HepG2 (cell line): Measurements from ENCODE around the gene CD53. TPM values are rescaled to one million over a fixed set of nuclear protein-coding genes. Genes with fewer than 3 reads are reported as not detected.

Source experiments
- ATAC-seq: fragments of 200-7000 bp; cut with Tn5 transposase; 3 replicates; pipeline ENCODE4 v1.9.1; 2020; ENCODE audit warnings: mild to moderate bottlenecking, moderate library complexity
- BruUV-seq: library from RNA; stranded (reverse); fragments of 400-500 nt; replicated peaks from 2 replicates; lab custom pipeline; 2021; lab: Mats Ljungman, UMichigan
- CTCF ChIA-PET: fragments of 300-600 bp; formaldehyde crosslinking; extraction: SDS; loops from one replicate; lab custom pipeline; 2021; ENCODE audit warnings: low total read pairs, inconsistent platforms, low intra/inter-chr PET ratio; lab: Yijun Ruan, JAX
- POLR2A ChIA-PET: fragments of 350-600 bp; sonication (Branson Sonifier 250); formaldehyde crosslinking; loops from one replicate; lab custom pipeline; 2020; ENCODE audit warnings: antibody characterized with exemption, inconsistent platforms; lab: Yijun Ruan, JAX
- DNase-seq: peaks from one replicate; pipeline ENCODE4 v3.0.0-alpha.2; 2015; ENCODE audit warnings: low spot score
- FAIRE-seq: peaks from 3 replicates; lab custom pipeline; 2011; peaks lifted over from hg19 to GRCh38; lab: Jason Lieb, UNC
- H2AFZ ChIP-seq: one replicate; pipeline ENCODE4 v1.6.1; 2011; ENCODE audit warnings: low read length, inconsistent platforms
- H3K27ac ChIP-seq: fragments of 300-600 bp; 3 replicates; pipeline ENCODE4 v1.8.0; 2011; ENCODE audit warnings: mixed run types, mild to moderate bottlenecking, mixed read lengths, low read length, inconsistent platforms; ENCODE audit not compliant: insufficient read depth; ENCODE audit errors: extremely low read length
- H3K27me3 ChIP-seq, 2 experiments: fragments of 200-600 bp in 1 of 2; 2 replicates in 1 of 2; 3 replicates in 1 of 2; pipeline versions ENCODE4 v1.6.0 to v1.8.0; 2011; ENCODE audit warnings: low read length in 2 of 2, mild to moderate bottlenecking in 2 of 2, moderate library complexity in 2 of 2, inconsistent platforms in 1 of 2; ENCODE audit not compliant: insufficient read depth in 2 of 2, control insufficient read depth in 1 of 2
- H3K36me3 ChIP-seq, 2 experiments: fragments of 200-600 bp in 1 of 2; replicated peaks in 1 of 2; 2 replicates in 1 of 2; 3 replicates in 1 of 2; pipeline versions ENCODE4 v1.5.1 to v1.8.0; 2011; ENCODE audit warnings: low read length in 2 of 2, inconsistent platforms in 1 of 2; ENCODE audit not compliant: insufficient read depth in 2 of 2, control insufficient read depth in 1 of 2
- H3K4me1 ChIP-seq: 2 replicates; pipeline ENCODE4 v1.5.1; 2012; ENCODE audit warnings: low read length, inconsistent platforms; ENCODE audit not compliant: insufficient read depth
- H3K4me2 ChIP-seq: 2 replicates; pipeline ENCODE4 v1.6.0; 2011; ENCODE audit warnings: low read depth, low read length, inconsistent platforms
- H3K4me3 ChIP-seq, 3 experiments: fragments of 200-600 bp in 1 of 3; sonication (generic), shearing (Covaris generic) in 1 of 3; replicated peaks in 1 of 3; 2 replicates each; pipeline ENCODE4 v1.5.1; 2011 to 2016; ENCODE audit warnings: low read length in 3 of 3, inconsistent platforms in 2 of 3, low read depth in 2 of 3, mild to moderate bottlenecking in 2 of 3, control low read depth in 1 of 3, mixed read lengths in 1 of 3; ENCODE audit not compliant: insufficient read depth in 1 of 3
- H3K79me2 ChIP-seq: one replicate; pipeline ENCODE4 v1.6.1; 2011; ENCODE audit warnings: low read length, inconsistent platforms; ENCODE audit not compliant: insufficient read depth
- H3K9ac ChIP-seq: 2 replicates; pipeline ENCODE4 v1.6.0; 2011; ENCODE audit warnings: mild to moderate bottlenecking, low read depth, low read length, inconsistent platforms; ENCODE audit not compliant: insufficient read depth
- H3K9me3 ChIP-seq: 2 replicates; pipeline ENCODE4 v1.5.1; 2012; ENCODE audit warnings: mild to moderate bottlenecking, low read length
- H4K20me1 ChIP-seq: 2 replicates; pipeline ENCODE4 v1.6.0; 2011; ENCODE audit warnings: inconsistent platforms, mild to moderate bottlenecking, low read length, moderate library complexity; ENCODE audit not compliant: insufficient read depth
- ARHGAP35 ChIP-seq: sonication (generic); formaldehyde crosslinking; IDR thresholded peaks from 2 replicates; pipeline ENCODE4 v1.9.0; 2022; ENCODE audit warnings: mild to moderate bottlenecking, inconsistent platforms, moderate library complexity, missing genetic modification reagents, borderline replicate concordance
- FOSL2 ChIP-seq: sonication (generic); formaldehyde crosslinking; IDR thresholded peaks from 2 replicates; pipeline ENCODE4 v1.4.0; 2020; ENCODE audit warnings: missing genetic modification reagents
- IRF2 ChIP-seq: IDR thresholded peaks from 2 replicates; pipeline ENCODE4 v1.6.1; 2018; ENCODE audit warnings: missing genetic modification reagents, missing compliant biosample characterization
- NFATC3 ChIP-seq: sonication (generic); formaldehyde crosslinking; IDR thresholded peaks from 2 replicates; pipeline ENCODE4 v1.5.1; 2020; ENCODE audit warnings: mild to moderate bottlenecking, missing genetic modification reagents
- STAT5B ChIP-seq: sonication (generic); formaldehyde crosslinking; IDR thresholded peaks from 2 replicates; pipeline ENCODE4 v1.4.0; 2020; ENCODE audit warnings: missing genetic modification reagents
- ZNF232 ChIP-seq: sonication (generic); formaldehyde crosslinking; IDR thresholded peaks from 2 replicates; pipeline ENCODE4 v1.4.0; 2020; ENCODE audit warnings: missing genetic modification reagents, borderline replicate concordance
- WGBS: methylation state at CpG from one replicate; pipeline ENCODE4 v1.1.6; 2017; ENCODE audit warnings: low lambda C conversion rate; 5-methylcytosine and 5-hydroxymethylcytosine counted together
- in situ Hi-C: cut with HindIII; loops from 2 replicates; pipeline ENCODE4 v1.10.0; 2017; ENCODE audit warnings: low pct_unique_long_range_greater_than_20kb; ENCODE audit not compliant: extremely low pct_ligation_motif_present
- intact Hi-C: fragments of 100-400 bp; cut with micrococcal nuclease; formaldehyde crosslinking; loops from one replicate; pipeline ENCODE4 v1.10.0; 2022; ENCODE audit not compliant: unreplicated experiment
- polyA plus RNA-seq, 8 experiments: library from polyadenylated mRNA; depleted of rRNA in 3 of 8; stranded (reverse) in 7 of 8; unstranded in 1 of 8; fragments of >200 nt; fragmentation: Illumina TruSeq in 4 of 8; extraction: Trizol in 4 of 8; gene quantifications; 2 replicates each; pipeline versions ENCODE4 v1.2.1 to v1.2.3, GENCODE V29; 2011 to 2016; ENCODE audit warnings: low read depth in 4 of 8, missing spikeins in 1 of 8, mixed read lengths in 1 of 8; ENCODE audit not compliant: insufficient read depth in 1 of 8
- total RNA-seq, 5 experiments: library from RNA; depleted of rRNA; stranded (reverse); fragments of >200 nt; fragmentation: Illumina TruSeq; extraction: Trizol; gene quantifications; 2 replicates each; pipeline ENCODE4 v1.2.3, GENCODE V29; 2016; ENCODE audit warnings: low read depth in 1 of 5
- TF ChIP-seq, protein P1 (sequence below): sonication (generic); formaldehyde crosslinking; IDR thresholded peaks from 2 replicates; pipeline ENCODE4 v1.4.0; 2020; ENCODE audit warnings: mild to moderate bottlenecking, missing genetic modification reagents
- TF ChIP-seq, protein P2 (sequence below), 2 experiments: sonication (generic) in 1 of 2; formaldehyde crosslinking in 1 of 2; IDR thresholded peaks; 2 replicates each; pipeline versions ENCODE4 v1.4.0 to v1.6.1; 2018 to 2020; ENCODE audit warnings: missing genetic modification reagents in 2 of 2, borderline replicate concordance in 1 of 2, low read depth in 1 of 2, mild to moderate bottlenecking in 1 of 2, missing biosample characterization in 1 of 2
- TF ChIP-seq, protein P3 (sequence below): sonication (generic); formaldehyde crosslinking; IDR thresholded peaks from 2 replicates; pipeline ENCODE4 v1.4.0; 2020; ENCODE audit warnings: mild to moderate bottlenecking, missing genetic modification reagents
- TF ChIP-seq, protein P4 (sequence below): IDR thresholded peaks from 2 replicates; pipeline ENCODE4 v1.6.1; 2016; ENCODE audit warnings: missing compliant biosample characterization, missing genetic modification reagents, borderline replicate concordance

CD53 gene
- total and polyA plus RNA-seq, 2 of the 13 experiments (the other 11 are each of a cell fraction or from before 2014, with no cell fraction given) = not detected

DNA sequence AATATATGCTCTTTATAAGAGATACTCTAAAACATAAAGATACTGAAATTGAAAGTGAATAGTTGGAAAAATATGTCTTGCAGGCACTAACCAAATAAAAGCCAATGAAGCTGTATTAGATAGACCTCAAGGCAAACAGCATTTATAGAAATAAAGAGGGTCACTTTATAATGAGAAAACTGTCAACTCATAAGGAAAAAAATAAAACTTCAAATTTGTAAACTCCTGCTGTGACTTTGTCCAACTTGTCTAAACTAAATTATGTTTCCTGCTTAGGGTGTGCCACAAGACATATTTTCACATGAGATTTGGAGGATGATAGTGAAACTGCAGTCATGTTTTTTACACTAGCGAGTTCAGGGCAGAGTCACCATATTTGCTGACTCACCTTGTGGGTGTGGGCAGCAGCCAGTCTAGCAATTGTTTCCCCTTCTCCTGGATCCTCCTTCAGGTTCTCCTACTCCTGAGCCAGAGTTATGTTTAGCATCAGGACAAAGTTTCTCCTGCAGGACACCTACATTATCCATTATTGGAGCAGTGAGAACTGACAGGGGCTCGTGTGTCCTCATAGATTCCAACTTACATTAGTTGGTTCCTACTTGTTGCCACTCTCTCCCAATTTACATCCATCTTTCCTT, 43.8 kb downstream of the CD53 start (continued):
- TF ChIP-seq, protein P1, sequence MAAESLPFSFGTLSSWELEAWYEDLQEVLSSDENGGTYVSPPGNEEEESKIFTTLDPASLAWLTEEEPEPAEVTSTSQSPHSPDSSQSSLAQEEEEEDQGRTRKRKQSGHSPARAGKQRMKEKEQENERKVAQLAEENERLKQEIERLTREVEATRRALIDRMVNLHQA = no peak
- TF ChIP-seq FOSL2 (CRISPR knock-in tag) = peak; percentile 42; the same call in 1 of the 2 replicates

DNA sequence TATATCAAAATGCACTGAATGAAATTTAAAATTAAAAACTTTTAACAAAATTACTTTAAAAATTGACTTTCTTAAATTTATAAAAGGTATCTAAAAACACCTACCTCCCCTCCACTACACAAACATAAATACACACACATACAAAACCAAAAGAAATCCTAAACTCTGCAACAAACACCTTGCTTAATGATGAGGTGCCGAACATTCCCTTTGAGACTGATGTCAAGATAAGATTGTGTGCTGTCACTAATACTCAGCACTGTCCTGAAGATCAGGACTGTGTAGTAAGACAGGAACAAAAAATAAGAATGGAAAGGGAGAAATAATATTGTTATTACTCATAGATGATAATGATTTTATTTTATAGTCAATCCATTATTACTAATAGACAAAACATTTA, 45.1 kb downstream of the CD53 start:
- no peak overlapping the region for H2AFZ ChIP-seq
- intact Hi-C loops (no loop called here), in situ Hi-C loops (no loop called here)
- no peaks in the 10 kb centered on the region for H3K9me3 ChIP-seq
- no peak for ATAC-seq
- no peak overlapping the region for H3K4me3 ChIP-seq
- CTCF ChIA-PET = no interaction called here
- no peaks in the 10 kb centered on the region for H4K20me1 ChIP-seq
- H3K27ac ChIP-seq = no peak overlapping the region
- WGBS = 5% methylated on average over 1 of the region's 1 CpG
- no peaks in the 10 kb centered on the region for H3K4me1 ChIP-seq
- no peak for FAIRE-seq
- H3K36me3 ChIP-seq = no peaks in the 10 kb centered on the region
- POLR2A ChIA-PET = no interaction called here
- H3K27me3 ChIP-seq = no peaks in the 10 kb centered on the region
- DNase-seq = no peak
- BruUV-seq = no TSS peak
- no peaks in the 10 kb centered on the region for H3K79me2 ChIP-seq
- TF ChIP-seq NFATC3 (CRISPR knock-in tag) (no peak), ARHGAP35 (CRISPR knock-in tag) (no peak), STAT5B (no peak), IRF2 (CRISPR knock-in tag) (no peak), ZNF232 (CRISPR knock-in tag) (no peak)
- TF ChIP-seq, protein P2, sequence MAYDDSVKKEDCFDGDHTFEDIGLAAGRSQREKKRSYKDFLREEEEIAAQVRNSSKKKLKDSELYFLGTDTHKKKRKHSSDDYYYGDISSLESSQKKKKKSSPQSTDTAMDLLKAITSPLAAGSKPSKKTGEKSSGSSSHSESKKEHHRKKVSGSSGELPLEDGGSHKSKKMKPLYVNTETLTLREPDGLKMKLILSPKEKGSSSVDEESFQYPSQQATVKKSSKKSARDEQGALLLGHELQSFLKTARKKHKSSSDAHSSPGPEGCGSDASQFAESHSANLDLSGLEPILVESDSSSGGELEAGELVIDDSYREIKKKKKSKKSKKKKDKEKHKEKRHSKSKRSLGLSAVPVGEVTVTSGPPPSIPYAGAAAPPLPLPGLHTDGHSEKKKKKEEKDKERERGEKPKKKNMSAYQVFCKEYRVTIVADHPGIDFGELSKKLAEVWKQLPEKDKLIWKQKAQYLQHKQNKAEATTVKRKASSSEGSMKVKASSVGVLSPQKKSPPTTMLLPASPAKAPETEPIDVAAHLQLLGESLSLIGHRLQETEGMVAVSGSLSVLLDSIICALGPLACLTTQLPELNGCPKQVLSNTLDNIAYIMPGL (CRISPR knock-in tag; IDR thresholded peaks at IDR 0.05; ENCODE audit: borderline replicate concordance in 1 of 2, low read depth in 1 of 2) = no peak
- TF ChIP-seq, protein P3, sequence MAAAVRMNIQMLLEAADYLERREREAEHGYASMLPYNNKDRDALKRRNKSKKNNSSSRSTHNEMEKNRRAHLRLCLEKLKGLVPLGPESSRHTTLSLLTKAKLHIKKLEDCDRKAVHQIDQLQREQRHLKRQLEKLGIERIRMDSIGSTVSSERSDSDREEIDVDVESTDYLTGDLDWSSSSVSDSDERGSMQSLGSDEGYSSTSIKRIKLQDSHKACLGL (CRISPR knock-in tag) = no peak
- TF ChIP-seq, protein P4, sequence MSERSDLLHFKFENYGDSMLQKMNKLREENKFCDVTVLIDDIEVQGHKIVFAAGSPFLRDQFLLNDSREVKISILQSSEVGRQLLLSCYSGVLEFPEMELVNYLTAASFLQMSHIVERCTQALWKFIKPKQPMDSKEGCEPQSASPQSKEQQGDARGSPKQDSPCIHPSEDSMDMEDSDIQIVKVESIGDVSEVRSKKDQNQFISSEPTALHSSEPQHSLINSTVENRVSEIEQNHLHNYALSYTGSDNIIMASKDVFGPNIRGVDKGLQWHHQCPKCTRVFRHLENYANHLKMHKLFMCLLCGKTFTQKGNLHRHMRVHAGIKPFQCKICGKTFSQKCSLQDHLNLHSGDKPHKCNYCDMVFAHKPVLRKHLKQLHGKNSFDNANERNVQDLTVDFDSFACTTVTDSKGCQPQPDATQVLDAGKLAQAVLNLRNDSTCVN (CRISPR knock-in tag) = no peak
- TF ChIP-seq, all 625 proteins: peak for 0
- Histone ChIP-seq H3K9ac (no peak overlapping the region), H3K4me2 (no peak overlapping the region)
